Kidney (tissue), 14 donors: Measurements from ENCODE around the gene ADGRV1. TPM values are rescaled to one million over a fixed set of nuclear protein-coding genes. Genes with fewer than 3 reads are reported as not detected.
A peak's percentile ranks its signal among the peaks of the same experiment; 100 is the strongest.

Experiments
- DNase-seq, 5 donors: peaks; one replicate each; pipeline ENCODE4 v3.0.0-alpha.2; 2013 to 2020
- FAIRE-seq: peaks from 2 replicates; lab custom pipeline; 2012; peaks lifted over from hg19 to GRCh38; lab: Jason Lieb, UNC
- H3K27ac ChIP-seq, 2 donors: one replicate each; pipeline ENCODE4 v1.7.0; 2013; ENCODE audit warnings: low read depth in 2 of 2, low read length in 2 of 2, inconsistent platforms in 1 of 2
- H3K27me3 ChIP-seq: one replicate; pipeline ENCODE4 v1.7.1; 2013; ENCODE audit warnings: low read length, inconsistent platforms; ENCODE audit not compliant: control insufficient read depth, insufficient read depth
- H3K36me3 ChIP-seq, 3 donors: one replicate each; pipeline versions ENCODE4 v1.7.0 to v1.7.1; 2013; ENCODE audit warnings: low read length in 3 of 3, control low read depth in 1 of 3, inconsistent platforms in 1 of 3; ENCODE audit not compliant: insufficient read depth in 3 of 3, control insufficient read depth in 2 of 3
- H3K4me1 ChIP-seq, 3 donors: one replicate each; pipeline versions ENCODE4 v1.7.0 to v1.7.1; 2013; ENCODE audit warnings: low read length in 3 of 3, inconsistent platforms in 1 of 3, low read depth in 1 of 3; ENCODE audit not compliant: control insufficient read depth in 2 of 3, insufficient read depth in 2 of 3
- H3K4me3 ChIP-seq, 3 donors: one replicate each; pipeline versions ENCODE4 v1.7.0 to v1.8.1; 2013; ENCODE audit warnings: low read length in 3 of 3, control low read depth in 1 of 3, inconsistent platforms in 1 of 3
- H3K9ac ChIP-seq, 3 donors: one replicate each; pipeline versions ENCODE4 v1.7.0 to v1.7.1; 2013; ENCODE audit warnings: low read length in 3 of 3, control low read depth in 1 of 3, inconsistent platforms in 1 of 3
- H3K9me3 ChIP-seq, 3 donors: one replicate each; pipeline versions ENCODE4 v1.7.0 to v1.7.1; 2013; ENCODE audit warnings: low read length in 3 of 3, control low read depth in 1 of 3, inconsistent platforms in 1 of 3; ENCODE audit not compliant: control insufficient read depth in 2 of 3, insufficient read depth in 1 of 3
- CTCF ChIP-seq: IDR thresholded peaks from 3 replicates; pipeline ENCODE4 v1.5.1; 2012; ENCODE audit warnings: mild to moderate bottlenecking, moderate library complexity, borderline replicate concordance; ENCODE audit not compliant: insufficient read depth; ENCODE audit errors: extremely low read depth
- intact Hi-C: fragments of 100-400 bp; cut with DNase I; formaldehyde crosslinking; loops from one replicate; pipeline ENCODE4 v1.11.1; 2022
- polyA plus RNA-seq: library from polyadenylated mRNA; stranded (reverse); fragments of 350-450 nt; fragmentation: Illumina TruSeq; extraction: RNeasy Lipid Tissue Mini Kit (QIAGEN cat#74804); gene quantifications from one replicate; pipeline ENCODE4 v1.2.3, GENCODE V29; 2014; ENCODE audit warnings: low read depth, low replicate concordance; ENCODE audit not compliant: insufficient read depth
- total RNA-seq: library from RNA; stranded (reverse); fragmentation: NEBNext Ultra II Directional; extraction: Animal tissue kit (Norgen Biotek cat#: 25700); gene quantifications from one replicate; pipeline ENCODE4 v1.2.1, GENCODE V29; 2021
- donor health status: control.
- donor health status: control.
- donor health status: control.
- donor health status: control.
- donor health status: control.
- donor health status: DM: yes; HTN: yes; CAD: no.
- donor health status: Normal renal cell carcinoma (clear cell type).

Gene ADGRV1
- total and polyA plus RNA-seq, 2 donors from 2014 or later, result 7.0 to 7.3 TPM

- DNase-seq (no peak), FAIRE-seq (no peak)
- Histone ChIP-seq H3K4me3 (no peak overlapping the region), H3K9me3 (no peaks in the 10 kb centered on the region), H3K27ac (no peak overlapping the region), H3K4me1 (no peaks in the 10 kb centered on the region), H3K36me3 (no peaks in the 10 kb centered on the region), H3K27me3 (no peaks in the 10 kb centered on the region), H3K9ac (no peak overlapping the region)
- no peak for TF ChIP-seq CTCF
- intact Hi-C loops, result no loop called here
Measured at GRCh38 chr5:91168859-91169258, 610.3 kb downstream of the ADGRV1 start.

GRCh38 chr5:91170266-91170665 is 611.7 kb downstream of the ADGRV1 start:
- TF ChIP-seq CTCF, result no peak
- intact Hi-C loops, result no loop called here
- FAIRE-seq, result no peak
- H3K9me3 ChIP-seq, result no peaks in the 10 kb centered on the region
- no peak for DNase-seq
- peaks cover 0 to 5% (median 0%) of the 10 kb centered on the region in 3 donors for H3K4me1 ChIP-seq
- H3K27me3 ChIP-seq, result no peaks in the 10 kb centered on the region
- H3K27ac ChIP-seq, result no peak overlapping the region
- no peak overlapping the region for H3K9ac ChIP-seq
- H3K36me3 ChIP-seq, result no peaks in the 10 kb centered on the region
- no peak overlapping the region for H3K4me3 ChIP-seq

GRCh38 chr5:91171322-91171721 is 612.7 kb downstream of the ADGRV1 start:
- no peak overlapping the region for H3K9ac ChIP-seq
- H3K27me3 ChIP-seq, result no peaks in the 10 kb centered on the region
- no peak overlapping the region for H3K4me3 ChIP-seq
- no peak for DNase-seq
- intact Hi-C loops, result no loop called here
- H3K36me3 ChIP-seq, result no peaks in the 10 kb centered on the region
- FAIRE-seq, result no peak
- H3K27ac ChIP-seq, result no peak overlapping the region
- H3K4me1 ChIP-seq, result peaks cover 0 to 5% (median 3%) of the 10 kb centered on the region in 3 donors
- TF ChIP-seq CTCF, result no peak
- H3K9me3 ChIP-seq, result no peaks in the 10 kb centered on the region

GRCh38 chr5:91174396-91174795 is 615.8 kb downstream of the ADGRV1 start:
- DNase-seq (peak in 2 of 5 donors; percentile 69 to 90), FAIRE-seq (no peak)
- Histone ChIP-seq H3K9me3 (no peaks in the 10 kb centered on the region), H3K27me3 (no peaks in the 10 kb centered on the region), H3K27ac (no peak overlapping the region), H3K9ac (no peak overlapping the region), H3K36me3 (no peaks in the 10 kb centered on the region), H3K4me3 (no peak overlapping the region), H3K4me1 (peaks cover 0 to 5% (median 3%) of the 10 kb centered on the region in 3 donors)
- intact Hi-C loops, result no loop called here
- TF ChIP-seq CTCF, result no peak
